GM12873 (cell line): ENCODE data around the gene COL1A1.

Experiments used
- TF ChIP-seq, protein P1 (sequence below): IDR thresholded peaks from 2 replicates; pipeline ENCODE4 v1.5.1; 2012; ENCODE audit warnings: low read depth, mild to moderate bottlenecking, moderate library complexity, low read length, control low read depth; ENCODE audit not compliant: insufficient read depth; ENCODE audit errors: missing control alignments

Gene COL1A1

DNA sequence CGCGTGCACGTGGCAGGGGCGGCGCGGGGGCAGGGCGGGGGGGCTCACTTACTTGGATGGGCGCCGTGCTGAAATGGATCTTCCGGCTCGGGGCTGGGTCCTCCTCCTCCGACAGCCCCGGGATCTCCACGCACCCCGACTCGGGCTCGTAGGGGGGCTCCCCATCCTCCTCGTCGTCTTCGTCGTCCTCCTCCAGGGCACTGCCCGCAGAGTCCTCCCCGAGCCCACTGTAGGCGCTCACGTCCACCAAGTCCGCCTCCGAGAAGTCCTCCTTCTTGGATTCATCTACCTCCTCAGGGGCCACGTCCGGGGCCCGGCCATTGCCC lies 52.4 kb downstream of the COL1A1 start:
- TF ChIP-seq, protein P1, sequence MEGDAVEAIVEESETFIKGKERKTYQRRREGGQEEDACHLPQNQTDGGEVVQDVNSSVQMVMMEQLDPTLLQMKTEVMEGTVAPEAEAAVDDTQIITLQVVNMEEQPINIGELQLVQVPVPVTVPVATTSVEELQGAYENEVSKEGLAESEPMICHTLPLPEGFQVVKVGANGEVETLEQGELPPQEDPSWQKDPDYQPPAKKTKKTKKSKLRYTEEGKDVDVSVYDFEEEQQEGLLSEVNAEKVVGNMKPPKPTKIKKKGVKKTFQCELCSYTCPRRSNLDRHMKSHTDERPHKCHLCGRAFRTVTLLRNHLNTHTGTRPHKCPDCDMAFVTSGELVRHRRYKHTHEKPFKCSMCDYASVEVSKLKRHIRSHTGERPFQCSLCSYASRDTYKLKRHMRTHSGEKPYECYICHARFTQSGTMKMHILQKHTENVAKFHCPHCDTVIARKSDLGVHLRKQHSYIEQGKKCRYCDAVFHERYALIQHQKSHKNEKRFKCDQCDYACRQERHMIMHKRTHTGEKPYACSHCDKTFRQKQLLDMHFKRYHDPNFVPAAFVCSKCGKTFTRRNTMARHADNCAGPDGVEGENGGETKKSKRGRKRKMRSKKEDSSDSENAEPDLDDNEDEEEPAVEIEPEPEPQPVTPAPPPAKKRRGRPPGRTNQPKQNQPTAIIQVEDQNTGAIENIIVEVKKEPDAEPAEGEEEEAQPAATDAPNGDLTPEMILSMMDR = no peak

DNA sequence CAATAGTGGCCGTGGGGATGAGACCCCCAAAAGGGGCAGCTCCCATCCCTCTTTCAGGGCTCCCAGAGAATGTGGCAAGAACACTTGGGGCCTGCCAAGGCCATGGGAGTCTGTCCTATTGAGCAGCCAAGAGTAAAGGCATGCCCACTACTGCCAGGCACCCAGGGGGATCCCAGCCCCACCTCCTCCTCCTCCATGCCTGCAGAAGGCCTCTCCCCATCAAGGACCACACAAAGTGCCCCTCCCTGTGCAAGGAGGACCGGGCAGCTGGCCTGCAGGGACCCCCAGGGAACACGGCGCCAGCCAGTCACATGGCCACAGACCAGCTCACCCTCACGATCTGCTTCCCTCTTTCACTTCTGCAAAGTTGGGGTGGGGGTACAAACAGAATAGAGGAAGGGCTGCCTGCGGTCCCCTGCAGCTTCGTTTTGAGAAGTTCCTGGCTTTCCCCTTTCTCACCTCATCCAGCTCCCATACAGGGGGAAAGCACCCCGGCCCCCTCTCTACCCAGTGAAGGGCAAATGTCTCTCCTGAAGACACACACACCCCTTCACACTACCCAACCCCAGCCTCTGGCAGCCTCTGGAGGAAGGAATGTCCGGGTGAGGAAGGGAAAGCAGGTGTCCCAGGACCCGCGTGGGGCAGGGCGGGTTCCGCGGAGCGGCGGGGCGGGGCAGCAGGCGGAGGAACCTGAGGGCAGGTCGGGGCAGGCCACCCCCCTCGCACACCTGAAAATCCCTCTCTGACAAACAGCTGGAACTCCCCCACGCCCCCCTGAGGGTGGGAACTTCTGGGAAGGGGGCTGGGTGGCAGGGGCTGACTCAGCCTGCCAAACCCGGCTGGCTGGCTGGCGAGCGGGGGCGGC lies 53.0 kb downstream of the COL1A1 start:
- TF ChIP-seq, protein P1 = no peak

DNA sequence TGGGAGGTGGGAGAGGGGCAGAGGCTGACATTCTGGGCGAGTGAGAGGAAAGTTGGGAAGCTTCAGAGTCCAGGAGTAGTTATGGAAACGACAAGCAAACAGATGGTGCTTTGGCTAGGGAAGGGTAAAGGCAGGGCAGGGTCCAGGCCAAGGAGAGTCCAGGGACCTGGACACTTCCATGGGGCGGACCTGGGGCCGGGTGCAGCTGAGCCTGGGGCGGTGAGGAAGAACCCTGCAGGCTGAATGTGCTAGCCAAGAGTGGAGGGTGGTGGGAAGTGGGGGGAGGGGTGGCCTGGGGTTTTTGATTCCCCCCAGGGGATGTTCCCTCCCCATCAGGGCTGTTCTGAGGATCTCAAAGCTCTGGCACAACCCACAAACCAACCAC lies 53.6 kb downstream of the COL1A1 start:
- TF ChIP-seq, protein P1 = no peak

DNA sequence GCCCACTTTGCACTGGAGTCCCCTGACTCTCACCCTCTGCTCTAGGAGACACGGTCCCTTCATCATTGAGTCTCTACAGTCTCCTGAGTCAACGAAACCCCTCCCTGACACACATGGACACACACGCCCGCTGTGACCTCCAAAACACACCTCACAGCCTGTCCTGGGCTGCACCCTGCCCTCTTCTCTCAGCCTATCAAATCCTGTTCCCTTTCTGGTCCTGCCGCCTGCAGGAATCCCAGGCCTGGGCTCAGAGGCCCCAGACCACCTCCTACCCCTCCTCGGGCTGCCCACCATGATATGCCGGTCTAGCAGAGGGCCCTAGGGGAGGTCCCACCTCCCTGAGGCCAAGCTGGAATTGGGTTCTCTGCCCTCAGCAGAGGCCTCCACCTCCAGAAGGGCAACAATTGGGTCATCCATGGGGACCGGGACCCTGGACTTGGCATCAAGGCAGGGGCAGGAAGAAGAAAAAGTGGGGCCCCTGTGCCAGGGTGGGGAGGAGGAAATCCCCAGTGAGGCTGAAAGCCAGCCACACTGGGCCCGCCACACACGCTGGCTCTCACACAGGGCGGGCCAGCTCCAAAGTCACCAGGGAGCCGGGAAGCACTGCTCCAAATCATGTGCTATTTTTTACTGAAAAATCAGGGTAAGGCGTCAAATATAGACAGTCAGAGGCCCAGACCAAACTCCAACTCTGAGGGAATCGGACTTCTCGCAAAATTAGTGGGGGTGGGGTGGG lies 54.3 kb downstream of the COL1A1 start:
- TF ChIP-seq, protein P1 = no peak

- TF ChIP-seq, protein P1 = peak; percentile 41
Measured at GRCh38 chr17:50146230-50146926, 55.1 kb downstream of the COL1A1 start.

GRCh38 chr17:50145532-50146229 lies 55.8 kb downstream of the COL1A1 start:
- TF ChIP-seq, protein P1 = no peak
